HL-60 (cell line): ENCODE data around the gene AFAP1L1.

ENCODE experiments used
- DNase-seq, 2 experiments: peaks; one replicate each; pipeline ENCODE4 v3.0.0-alpha.2; 2010 to 2020; ENCODE audit warnings: low read depth in 1 of 2, low spot score in 1 of 2
- H3K27ac ChIP-seq: fragments of 250-450 bp; sonication (Bioruptor Pico); replicated peaks from 2 replicates; pipeline ENCODE4 v1.5.1; 2020; ENCODE audit warnings: mild to moderate bottlenecking, moderate library complexity
- H3K27me3 ChIP-seq: fragments of 250-450 bp; sonication (Bioruptor Pico); 2 replicates; pipeline ENCODE4 v1.5.1; 2021; ENCODE audit warnings: mild to moderate bottlenecking, moderate library complexity; ENCODE audit not compliant: insufficient read depth, poor library complexity, severe bottlenecking
- H3K4me3 ChIP-seq: replicated peaks from 2 replicates; pipeline ENCODE4 v1.5.1; 2011; ENCODE audit warnings: mild to moderate bottlenecking, control low read depth, low read length; ENCODE audit not compliant: insufficient read depth
- GABPA ChIP-seq: IDR thresholded peaks from 2 replicates; pipeline ENCODE4 v1.6.1; 2012; ENCODE audit warnings: low read depth
- POLR2AphosphoS5 ChIP-seq: IDR thresholded peaks from 2 replicates; pipeline ENCODE4 v1.6.1; 2012; ENCODE audit warnings: low read depth
- SPI1 ChIP-seq: IDR thresholded peaks from 2 replicates; pipeline ENCODE4 v1.6.1; 2012; ENCODE audit warnings: low read depth, mild to moderate bottlenecking, borderline replicate concordance
- long read RNA-seq: library from polyadenylated mRNA; unstranded; transcript quantifications from one replicate; pipeline ENCODE4 v2.0.0, GENCODE V29; 2020
- TF ChIP-seq, protein P1 (sequence below): IDR thresholded peaks from 2 replicates; pipeline ENCODE4 v1.6.1; 2012; ENCODE audit warnings: low read depth; ENCODE audit not compliant: insufficient replicate concordance
- TF ChIP-seq, protein P2 (sequence below): IDR thresholded peaks from one replicate; pipeline ENCODE4 v1.5.1; 2011; ENCODE audit warnings: low read length, control low read depth, inconsistent platforms; ENCODE audit not compliant: insufficient read depth

AFAP1L1 gene
- long read RNA-seq, result 0 reads

DNA sequence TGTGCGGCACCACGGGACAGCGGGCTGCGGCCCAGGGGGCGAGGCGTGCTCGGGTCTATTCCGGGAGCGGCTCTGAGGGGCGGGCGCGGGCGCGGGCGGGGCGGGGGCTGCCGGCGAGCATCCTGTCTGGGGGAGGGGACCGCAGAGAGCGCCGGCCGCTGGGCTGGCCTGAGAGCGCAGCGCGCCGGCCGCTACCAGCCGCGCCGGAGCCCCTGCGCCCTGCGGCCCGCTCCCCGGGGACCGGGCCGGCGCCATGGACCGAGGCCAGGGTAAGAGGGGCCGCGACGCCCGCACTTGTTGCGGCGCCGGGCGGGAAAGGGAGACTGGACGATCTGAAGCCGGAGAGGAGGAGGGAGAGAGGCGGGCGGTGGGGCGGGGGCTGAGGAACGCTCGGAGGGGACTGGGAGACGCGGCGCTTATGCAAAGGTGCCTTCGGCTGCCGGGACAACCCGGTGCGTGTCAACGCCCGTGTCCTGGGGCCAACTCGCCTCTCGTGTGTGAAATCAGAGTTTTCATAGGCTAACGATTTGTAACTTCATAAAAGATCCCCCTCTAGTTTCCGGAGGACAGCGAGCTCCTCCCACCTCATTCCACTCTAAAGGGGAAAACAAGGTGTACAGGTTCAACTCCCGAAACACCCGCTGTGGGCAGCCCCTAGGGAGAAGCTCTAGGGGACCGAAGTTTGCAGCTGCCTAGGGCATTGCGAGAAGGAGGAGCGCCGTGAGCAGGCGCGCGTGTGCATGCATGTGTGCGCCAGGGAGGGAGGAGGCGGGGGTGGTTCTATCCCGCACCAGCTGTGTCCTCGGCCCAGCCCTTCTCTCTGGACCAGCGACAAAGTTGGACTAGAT lies at the start of gene AFAP1L1:
Gene AFAP1L1, plus strand, starts transcription at position 144 of the 848 bp plus-strand sequence. Its CDS starts 110 bp downstream, at position 254.
- Histone ChIP-seq H3K27me3 (peaks cover 31% of the 10 kb centered on the region), H3K4me3 (peak within 1 kb of the TSS; percentile 30), H3K27ac (no peak within 1 kb of the TSS)
- TF ChIP-seq, protein P1, sequence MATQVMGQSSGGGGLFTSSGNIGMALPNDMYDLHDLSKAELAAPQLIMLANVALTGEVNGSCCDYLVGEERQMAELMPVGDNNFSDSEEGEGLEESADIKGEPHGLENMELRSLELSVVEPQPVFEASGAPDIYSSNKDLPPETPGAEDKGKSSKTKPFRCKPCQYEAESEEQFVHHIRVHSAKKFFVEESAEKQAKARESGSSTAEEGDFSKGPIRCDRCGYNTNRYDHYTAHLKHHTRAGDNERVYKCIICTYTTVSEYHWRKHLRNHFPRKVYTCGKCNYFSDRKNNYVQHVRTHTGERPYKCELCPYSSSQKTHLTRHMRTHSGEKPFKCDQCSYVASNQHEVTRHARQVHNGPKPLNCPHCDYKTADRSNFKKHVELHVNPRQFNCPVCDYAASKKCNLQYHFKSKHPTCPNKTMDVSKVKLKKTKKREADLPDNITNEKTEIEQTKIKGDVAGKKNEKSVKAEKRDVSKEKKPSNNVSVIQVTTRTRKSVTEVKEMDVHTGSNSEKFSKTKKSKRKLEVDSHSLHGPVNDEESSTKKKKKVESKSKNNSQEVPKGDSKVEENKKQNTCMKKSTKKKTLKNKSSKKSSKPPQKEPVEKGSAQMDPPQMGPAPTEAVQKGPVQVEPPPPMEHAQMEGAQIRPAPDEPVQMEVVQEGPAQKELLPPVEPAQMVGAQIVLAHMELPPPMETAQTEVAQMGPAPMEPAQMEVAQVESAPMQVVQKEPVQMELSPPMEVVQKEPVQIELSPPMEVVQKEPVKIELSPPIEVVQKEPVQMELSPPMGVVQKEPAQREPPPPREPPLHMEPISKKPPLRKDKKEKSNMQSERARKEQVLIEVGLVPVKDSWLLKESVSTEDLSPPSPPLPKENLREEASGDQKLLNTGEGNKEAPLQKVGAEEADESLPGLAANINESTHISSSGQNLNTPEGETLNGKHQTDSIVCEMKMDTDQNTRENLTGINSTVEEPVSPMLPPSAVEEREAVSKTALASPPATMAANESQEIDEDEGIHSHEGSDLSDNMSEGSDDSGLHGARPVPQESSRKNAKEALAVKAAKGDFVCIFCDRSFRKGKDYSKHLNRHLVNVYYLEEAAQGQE, result no peak
- TF ChIP-seq, protein P2, sequence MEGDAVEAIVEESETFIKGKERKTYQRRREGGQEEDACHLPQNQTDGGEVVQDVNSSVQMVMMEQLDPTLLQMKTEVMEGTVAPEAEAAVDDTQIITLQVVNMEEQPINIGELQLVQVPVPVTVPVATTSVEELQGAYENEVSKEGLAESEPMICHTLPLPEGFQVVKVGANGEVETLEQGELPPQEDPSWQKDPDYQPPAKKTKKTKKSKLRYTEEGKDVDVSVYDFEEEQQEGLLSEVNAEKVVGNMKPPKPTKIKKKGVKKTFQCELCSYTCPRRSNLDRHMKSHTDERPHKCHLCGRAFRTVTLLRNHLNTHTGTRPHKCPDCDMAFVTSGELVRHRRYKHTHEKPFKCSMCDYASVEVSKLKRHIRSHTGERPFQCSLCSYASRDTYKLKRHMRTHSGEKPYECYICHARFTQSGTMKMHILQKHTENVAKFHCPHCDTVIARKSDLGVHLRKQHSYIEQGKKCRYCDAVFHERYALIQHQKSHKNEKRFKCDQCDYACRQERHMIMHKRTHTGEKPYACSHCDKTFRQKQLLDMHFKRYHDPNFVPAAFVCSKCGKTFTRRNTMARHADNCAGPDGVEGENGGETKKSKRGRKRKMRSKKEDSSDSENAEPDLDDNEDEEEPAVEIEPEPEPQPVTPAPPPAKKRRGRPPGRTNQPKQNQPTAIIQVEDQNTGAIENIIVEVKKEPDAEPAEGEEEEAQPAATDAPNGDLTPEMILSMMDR, result no peak
- no peak for TF ChIP-seq GABPA
- no peak for TF ChIP-seq SPI1
- no peak for TF ChIP-seq POLR2AphosphoS5
- DNase-seq, result peak in 1 of 2 experiments; percentile 17

DNA sequence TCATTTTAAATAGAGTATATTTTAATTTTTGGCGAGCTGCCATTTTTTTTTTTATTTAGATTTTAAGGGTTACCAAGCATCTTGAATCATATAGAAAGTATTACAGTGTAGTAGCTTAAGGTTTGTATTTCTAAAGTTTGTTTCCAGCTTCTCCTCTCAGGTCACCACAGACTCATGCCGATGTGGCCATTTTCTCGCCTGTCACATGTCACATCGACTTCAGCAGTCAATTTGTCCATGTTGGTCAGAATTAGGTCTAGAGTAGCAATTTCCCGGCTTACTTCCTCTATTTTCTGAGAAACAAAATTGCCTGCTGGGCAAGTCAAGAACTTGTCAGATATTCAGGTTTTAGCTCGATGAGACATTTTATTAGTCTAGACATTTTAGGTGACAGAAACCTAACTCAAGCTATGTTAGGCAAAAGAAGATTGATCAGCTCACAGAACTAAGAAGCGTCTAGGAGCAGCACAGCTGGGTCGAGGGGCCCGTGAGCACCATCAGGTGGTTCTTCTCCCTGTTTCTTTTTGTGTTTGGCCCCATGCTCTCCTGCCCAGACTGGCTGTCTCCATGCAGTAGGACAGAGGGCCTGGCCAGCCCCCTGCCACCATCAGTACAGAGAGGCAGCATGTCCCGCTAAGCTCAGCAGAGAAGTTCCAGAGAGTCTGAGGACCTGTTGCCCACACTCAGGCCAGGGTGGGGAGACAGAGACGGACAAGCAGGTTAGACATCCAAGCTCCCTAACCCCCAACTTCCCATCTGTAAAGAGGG lies 48.4 kb upstream of the AFAP1L1 start:
- Histone ChIP-seq H3K27ac (no peak overlapping the region), H3K4me3 (no peak overlapping the region), H3K27me3 (peaks cover 2% of the 10 kb centered on the region)
- peak in 1 of 2 experiments; percentile 25 for DNase-seq
- TF ChIP-seq, protein P1, result no peak
- TF ChIP-seq, protein P2, result no peak
- TF ChIP-seq GABPA, result no peak
- no peak for TF ChIP-seq POLR2AphosphoS5
- TF ChIP-seq SPI1, result no peak

DNA sequence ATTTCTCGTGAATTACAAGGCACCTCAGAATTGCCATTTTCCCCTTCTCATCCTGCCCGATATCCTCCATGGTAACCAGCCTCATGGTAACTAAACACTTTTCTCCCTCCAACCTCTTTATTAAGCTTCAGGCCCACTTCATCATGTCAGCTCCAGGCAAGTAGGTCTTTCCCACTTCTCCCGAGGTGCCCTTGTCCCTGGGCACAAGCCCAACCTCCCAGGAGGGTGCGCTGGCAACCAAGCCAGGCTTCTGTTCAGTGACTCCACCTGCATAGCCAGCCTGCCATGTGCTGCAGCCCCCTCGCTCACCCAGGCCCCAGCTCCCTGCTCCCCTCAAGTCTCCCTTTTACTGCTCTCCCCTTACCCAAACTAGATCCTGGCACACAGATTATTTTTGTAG lies 47.4 kb upstream of the AFAP1L1 start:
- H3K27me3 ChIP-seq, result peaks cover 2% of the 10 kb centered on the region
- H3K27ac ChIP-seq, result no peak overlapping the region
- H3K4me3 ChIP-seq, result no peak overlapping the region
- DNase-seq, result no peak
- TF ChIP-seq GABPA (no peak), POLR2AphosphoS5 (no peak), SPI1 (no peak)
- TF ChIP-seq, protein P1, result no peak
- TF ChIP-seq, protein P2, result no peak
